HCT116 (cell line): ENCODE data around the gene BRMS1.
"Not testable (repeated sequence)": the region's sequence is repeated elsewhere in the genome, so short reads cannot be mapped to it uniquely, and the experiment has no call there.

Experiments
- CEBPB ChIP-seq: IDR thresholded peaks from 2 replicates; pipeline ENCODE4 v1.6.1; 2012; ENCODE audit warnings: low read depth
- EGR1 ChIP-seq: IDR thresholded peaks from 2 replicates; pipeline ENCODE4 v1.6.1; 2012; ENCODE audit warnings: low read depth
- ELF1 ChIP-seq: IDR thresholded peaks from 2 replicates; pipeline ENCODE4 v1.6.1; 2012; ENCODE audit warnings: low read depth, borderline replicate concordance
- EZH2phosphoT487 ChIP-seq: fragments of 200-600 bp; IDR thresholded peaks from 2 replicates; pipeline ENCODE4 v1.6.1; 2018; ENCODE audit warnings: antibody characterized with exemption, borderline replicate concordance
- FOSL1 ChIP-seq: IDR thresholded peaks from 2 replicates; pipeline ENCODE4 v1.6.1; 2012; ENCODE audit warnings: low read depth
- POLR2A ChIP-seq: IDR thresholded peaks from 2 replicates; pipeline ENCODE4 v1.7.0; 2011; ENCODE audit warnings: borderline replicate concordance; ENCODE audit not compliant: insufficient read depth, insufficient read length; ENCODE audit errors: extremely low read depth
- POLR2AphosphoS5 ChIP-seq: IDR thresholded peaks from 2 replicates; pipeline ENCODE4 v1.6.1; 2011; ENCODE audit warnings: mild to moderate bottlenecking, low read depth, low read length, moderate library complexity
- RAD21 ChIP-seq: IDR thresholded peaks from 2 replicates; pipeline ENCODE4 v1.6.1; 2012; ENCODE audit warnings: low read depth, mild to moderate bottlenecking
- YY1 ChIP-seq: IDR thresholded peaks from 2 replicates; pipeline ENCODE4 v1.6.1; 2011; ENCODE audit warnings: low read length, low read depth, moderate library complexity, mild to moderate bottlenecking; ENCODE audit not compliant: insufficient replicate concordance; ENCODE audit errors: extremely low read depth
- TF ChIP-seq, protein P1 (sequence below): IDR thresholded peaks from 2 replicates; pipeline ENCODE4 v1.6.1; 2012; ENCODE audit warnings: low read depth
- TF ChIP-seq, protein P2 (sequence below), 3 experiments: fragments of 200-600 bp in 1 of 3; sonication (generic) in 1 of 3; IDR thresholded peaks in 2 of 3; conservative IDR thresholded peaks in 1 of 3; 2 replicates each; pipeline ENCODE4 v1.5.1; 2012 to 2017; ENCODE audit warnings: low read depth in 2 of 3, low read length in 2 of 3, antibody characterized with exemption in 1 of 3, borderline replicate concordance in 1 of 3, control low read depth in 1 of 3, mild to moderate bottlenecking in 1 of 3, mixed read lengths in 1 of 3, mixed run types in 1 of 3, moderate library complexity in 1 of 3; ENCODE audit not compliant: insufficient read depth in 1 of 3
- TF ChIP-seq, protein P3 (sequence below): IDR thresholded peaks from 2 replicates; pipeline ENCODE4 v1.6.1; 2012
- TF ChIP-seq, protein P4 (sequence below): IDR thresholded peaks from 2 replicates; pipeline ENCODE4 v1.6.1; 2011; ENCODE audit warnings: mild to moderate bottlenecking, low read length, moderate library complexity; ENCODE audit not compliant: insufficient replicate concordance; ENCODE audit errors: extremely low read depth

DNA sequence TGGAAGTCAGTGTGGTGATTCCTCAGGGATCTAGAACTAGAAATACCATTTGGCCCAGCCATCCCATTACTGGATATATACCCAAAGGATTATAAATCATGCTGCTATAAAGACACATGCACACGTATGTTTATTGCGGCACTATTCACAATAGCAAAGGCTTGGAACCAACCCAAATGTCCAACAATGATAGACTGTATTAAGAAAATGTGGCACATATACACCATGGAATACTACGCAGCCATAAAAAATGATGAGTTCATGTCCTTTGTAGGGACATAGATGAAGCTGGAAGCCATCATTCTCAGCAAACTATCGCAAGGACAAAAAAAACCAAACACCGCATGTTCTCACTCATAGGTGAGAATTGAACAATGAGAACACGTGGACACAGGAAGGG lies 24.2 kb downstream of the BRMS1 start:
- TF ChIP-seq EGR1, POLR2AphosphoS5, YY1, ELF1, FOSL1, CEBPB, POLR2A, EZH2phosphoT487, RAD21: not testable (repeated sequence)
- TF ChIP-seq, protein P1, sequence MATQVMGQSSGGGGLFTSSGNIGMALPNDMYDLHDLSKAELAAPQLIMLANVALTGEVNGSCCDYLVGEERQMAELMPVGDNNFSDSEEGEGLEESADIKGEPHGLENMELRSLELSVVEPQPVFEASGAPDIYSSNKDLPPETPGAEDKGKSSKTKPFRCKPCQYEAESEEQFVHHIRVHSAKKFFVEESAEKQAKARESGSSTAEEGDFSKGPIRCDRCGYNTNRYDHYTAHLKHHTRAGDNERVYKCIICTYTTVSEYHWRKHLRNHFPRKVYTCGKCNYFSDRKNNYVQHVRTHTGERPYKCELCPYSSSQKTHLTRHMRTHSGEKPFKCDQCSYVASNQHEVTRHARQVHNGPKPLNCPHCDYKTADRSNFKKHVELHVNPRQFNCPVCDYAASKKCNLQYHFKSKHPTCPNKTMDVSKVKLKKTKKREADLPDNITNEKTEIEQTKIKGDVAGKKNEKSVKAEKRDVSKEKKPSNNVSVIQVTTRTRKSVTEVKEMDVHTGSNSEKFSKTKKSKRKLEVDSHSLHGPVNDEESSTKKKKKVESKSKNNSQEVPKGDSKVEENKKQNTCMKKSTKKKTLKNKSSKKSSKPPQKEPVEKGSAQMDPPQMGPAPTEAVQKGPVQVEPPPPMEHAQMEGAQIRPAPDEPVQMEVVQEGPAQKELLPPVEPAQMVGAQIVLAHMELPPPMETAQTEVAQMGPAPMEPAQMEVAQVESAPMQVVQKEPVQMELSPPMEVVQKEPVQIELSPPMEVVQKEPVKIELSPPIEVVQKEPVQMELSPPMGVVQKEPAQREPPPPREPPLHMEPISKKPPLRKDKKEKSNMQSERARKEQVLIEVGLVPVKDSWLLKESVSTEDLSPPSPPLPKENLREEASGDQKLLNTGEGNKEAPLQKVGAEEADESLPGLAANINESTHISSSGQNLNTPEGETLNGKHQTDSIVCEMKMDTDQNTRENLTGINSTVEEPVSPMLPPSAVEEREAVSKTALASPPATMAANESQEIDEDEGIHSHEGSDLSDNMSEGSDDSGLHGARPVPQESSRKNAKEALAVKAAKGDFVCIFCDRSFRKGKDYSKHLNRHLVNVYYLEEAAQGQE: not testable (repeated sequence)
- TF ChIP-seq, protein P2, sequence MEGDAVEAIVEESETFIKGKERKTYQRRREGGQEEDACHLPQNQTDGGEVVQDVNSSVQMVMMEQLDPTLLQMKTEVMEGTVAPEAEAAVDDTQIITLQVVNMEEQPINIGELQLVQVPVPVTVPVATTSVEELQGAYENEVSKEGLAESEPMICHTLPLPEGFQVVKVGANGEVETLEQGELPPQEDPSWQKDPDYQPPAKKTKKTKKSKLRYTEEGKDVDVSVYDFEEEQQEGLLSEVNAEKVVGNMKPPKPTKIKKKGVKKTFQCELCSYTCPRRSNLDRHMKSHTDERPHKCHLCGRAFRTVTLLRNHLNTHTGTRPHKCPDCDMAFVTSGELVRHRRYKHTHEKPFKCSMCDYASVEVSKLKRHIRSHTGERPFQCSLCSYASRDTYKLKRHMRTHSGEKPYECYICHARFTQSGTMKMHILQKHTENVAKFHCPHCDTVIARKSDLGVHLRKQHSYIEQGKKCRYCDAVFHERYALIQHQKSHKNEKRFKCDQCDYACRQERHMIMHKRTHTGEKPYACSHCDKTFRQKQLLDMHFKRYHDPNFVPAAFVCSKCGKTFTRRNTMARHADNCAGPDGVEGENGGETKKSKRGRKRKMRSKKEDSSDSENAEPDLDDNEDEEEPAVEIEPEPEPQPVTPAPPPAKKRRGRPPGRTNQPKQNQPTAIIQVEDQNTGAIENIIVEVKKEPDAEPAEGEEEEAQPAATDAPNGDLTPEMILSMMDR (IDR thresholded peaks at IDR 0.05 in 2 of 3, conservative IDR thresholded peaks at IDR 0.05 in 1 of 3; ENCODE audit: borderline replicate concordance in 1 of 3, insufficient read depth in 1 of 3, low read depth in 2 of 3, low read length in 2 of 3): not testable (repeated sequence)
- TF ChIP-seq, protein P3, sequence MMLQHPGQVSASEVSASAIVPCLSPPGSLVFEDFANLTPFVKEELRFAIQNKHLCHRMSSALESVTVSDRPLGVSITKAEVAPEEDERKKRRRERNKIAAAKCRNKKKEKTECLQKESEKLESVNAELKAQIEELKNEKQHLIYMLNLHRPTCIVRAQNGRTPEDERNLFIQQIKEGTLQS: not testable (repeated sequence)
- TF ChIP-seq, protein P4, sequence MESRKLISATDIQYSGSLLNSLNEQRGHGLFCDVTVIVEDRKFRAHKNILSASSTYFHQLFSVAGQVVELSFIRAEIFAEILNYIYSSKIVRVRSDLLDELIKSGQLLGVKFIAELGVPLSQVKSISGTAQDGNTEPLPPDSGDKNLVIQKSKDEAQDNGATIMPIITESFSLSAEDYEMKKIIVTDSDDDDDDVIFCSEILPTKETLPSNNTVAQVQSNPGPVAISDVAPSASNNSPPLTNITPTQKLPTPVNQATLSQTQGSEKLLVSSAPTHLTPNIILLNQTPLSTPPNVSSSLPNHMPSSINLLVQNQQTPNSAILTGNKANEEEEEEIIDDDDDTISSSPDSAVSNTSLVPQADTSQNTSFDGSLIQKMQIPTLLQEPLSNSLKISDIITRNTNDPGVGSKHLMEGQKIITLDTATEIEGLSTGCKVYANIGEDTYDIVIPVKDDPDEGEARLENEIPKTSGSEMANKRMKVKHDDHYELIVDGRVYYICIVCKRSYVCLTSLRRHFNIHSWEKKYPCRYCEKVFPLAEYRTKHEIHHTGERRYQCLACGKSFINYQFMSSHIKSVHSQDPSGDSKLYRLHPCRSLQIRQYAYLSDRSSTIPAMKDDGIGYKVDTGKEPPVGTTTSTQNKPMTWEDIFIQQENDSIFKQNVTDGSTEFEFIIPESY: not testable (repeated sequence)
